ENCODE data around the gene MARCHF4.

Gene MARCHF4

GRCh38 chr2:216373896-216374295 is 1.6 kb upstream of the MARCHF4 start:
- no peak for TF ChIP-seq TCF12 (IDR thresholded peaks at IDR 0.05; ENCODE audit: low read depth)
- no peak for TF ChIP-seq ZBTB7A (IDR thresholded peaks at IDR 0.05; ENCODE audit: low read depth)
- TF ChIP-seq USF1 (IDR thresholded peaks at IDR 0.05): no peak
- no peak for TF ChIP-seq TEAD4 (IDR thresholded peaks at IDR 0.05)
- TF ChIP-seq CREB1 (IDR thresholded peaks at IDR 0.05; ENCODE audit: low read depth): no peak
- no peak for TF ChIP-seq EGR1 (IDR thresholded peaks at IDR 0.05)
- TF ChIP-seq EP300 (IDR thresholded peaks at IDR 0.05; ENCODE audit: borderline replicate concordance): no peak
- no peak for TF ChIP-seq TAF1 (IDR thresholded peaks at IDR 0.05; ENCODE audit: low read depth)
- no peak for TF ChIP-seq MAX (IDR thresholded peaks at IDR 0.05)
- TF ChIP-seq FOXM1 (IDR thresholded peaks at IDR 0.05; ENCODE audit: borderline replicate concordance, low read depth): no peak
- TF ChIP-seq REST (IDR thresholded peaks at IDR 0.05; ENCODE audit: low read depth): no peak
- TF ChIP-seq YY1 (IDR thresholded peaks at IDR 0.05; ENCODE audit: low read depth): no peak
- TF ChIP-seq RAD21 (IDR thresholded peaks at IDR 0.05; ENCODE audit: low read depth): no peak
- TF ChIP-seq NFIC (IDR thresholded peaks at IDR 0.05): no peak
- TF ChIP-seq CEBPB (IDR thresholded peaks at IDR 0.05): no peak

GRCh38 chr2:216372761-216373291 is 543 bp upstream of the MARCHF4 start:
- TF ChIP-seq RAD21 (IDR thresholded peaks at IDR 0.05; ENCODE audit: low read depth) (no peak), EP300 (IDR thresholded peaks at IDR 0.05; ENCODE audit: borderline replicate concordance) (no peak)

GRCh38 chr2:216370961-216371712 is 1.1 kb downstream of the MARCHF4 start:
- TF ChIP-seq ZBTB7A (IDR thresholded peaks at IDR 0.05; ENCODE audit: low read depth): no peak
- TF ChIP-seq RAD21 (IDR thresholded peaks at IDR 0.05; ENCODE audit: low read depth): no peak
- no peak for TF ChIP-seq TCF12 (IDR thresholded peaks at IDR 0.05; ENCODE audit: low read depth)
- TF ChIP-seq YY1 (IDR thresholded peaks at IDR 0.05; ENCODE audit: low read depth): no peak
- TF ChIP-seq EGR1 (IDR thresholded peaks at IDR 0.05): no peak
- TF ChIP-seq FOXM1 (IDR thresholded peaks at IDR 0.05; ENCODE audit: borderline replicate concordance, low read depth): no peak
- TF ChIP-seq CREB1 (IDR thresholded peaks at IDR 0.05; ENCODE audit: low read depth): no peak
- no peak for TF ChIP-seq USF1 (IDR thresholded peaks at IDR 0.05)
- no peak for TF ChIP-seq TEAD4 (IDR thresholded peaks at IDR 0.05)
- no peak for TF ChIP-seq NFIC (IDR thresholded peaks at IDR 0.05)
- TF ChIP-seq EP300 (IDR thresholded peaks at IDR 0.05; ENCODE audit: borderline replicate concordance): no peak
- no peak for TF ChIP-seq REST (IDR thresholded peaks at IDR 0.05; ENCODE audit: low read depth)
- no peak for TF ChIP-seq CEBPB (IDR thresholded peaks at IDR 0.05)
- no peak for TF ChIP-seq MAX (IDR thresholded peaks at IDR 0.05)

- no peak for TF ChIP-seq EGR1 (IDR thresholded peaks at IDR 0.05)
- TF ChIP-seq NFIC (IDR thresholded peaks at IDR 0.05): no peak
- TF ChIP-seq TEAD4 (IDR thresholded peaks at IDR 0.05): no peak
- no peak for TF ChIP-seq EP300 (IDR thresholded peaks at IDR 0.05; ENCODE audit: borderline replicate concordance)
- TF ChIP-seq CEBPB (IDR thresholded peaks at IDR 0.05): no peak
- TF ChIP-seq USF1 (IDR thresholded peaks at IDR 0.05): no peak
- no peak for TF ChIP-seq CREB1 (IDR thresholded peaks at IDR 0.05; ENCODE audit: low read depth)
- no peak for TF ChIP-seq ZBTB7A (IDR thresholded peaks at IDR 0.05; ENCODE audit: low read depth)
These were observed 2.5 kb downstream of the MARCHF4 start for GRCh38 chr2:216369821-216370220.

- no peak for TF ChIP-seq NFIC (IDR thresholded peaks at IDR 0.05)
- TF ChIP-seq REST (IDR thresholded peaks at IDR 0.05; ENCODE audit: low read depth): peak; percentile 81
These were observed 5.4 kb downstream of the MARCHF4 start for GRCh38 chr2:216366777-216367471.
